Gastrocnemius medialis (tissue), 4 donors: Measurements from ENCODE around the gene DHDDS. TPM values are rescaled to one million over a fixed set of nuclear protein-coding genes. Genes with fewer than 3 reads are reported as not detected.
A peak's percentile ranks its signal among the peaks of the same experiment; 100 is the strongest.
"Not testable (repeated sequence)": the region's sequence is repeated elsewhere in the genome, so short reads cannot be mapped to it uniquely, and the experiment has no call there.

ENCODE experiments used
- ATAC-seq, 2 donors: fragments of 150-250 bp; one replicate each; pipeline ENCODE4 v1.9.1; 2016
- DNase-seq, 2 donors: peaks; one replicate each; pipeline ENCODE4 v3.0.0-alpha.2; 2019
- H3K27ac ChIP-seq, 4 donors: fragments of 200-600 bp; sonication (generic); 1 replicate in 1 of 4; 2 replicates in 3 of 4; pipeline ENCODE4 v1.5.1; 2016 to 2018; ENCODE audit warnings: mild to moderate bottlenecking in 2 of 4, moderate library complexity in 1 of 4
- H3K27me3 ChIP-seq, 3 donors: fragments of 200-600 bp; sonication (generic) in 2 of 3; 1 replicate in 1 of 3; 2 replicates in 2 of 3; pipeline versions ENCODE4 v1.5.1 to v1.6.0; 2016 to 2019; ENCODE audit warnings: mild to moderate bottlenecking in 1 of 3, moderate library complexity in 1 of 3
- H3K36me3 ChIP-seq, 2 donors: fragments of 200-600 bp; sonication (generic) in 1 of 2; one replicate each; pipeline ENCODE4 v1.5.1; 2017 to 2018
- H3K4me1 ChIP-seq, 2 donors: fragments of 200-600 bp; sonication (generic) in 1 of 2; one replicate each; pipeline ENCODE4 v1.5.1; 2016 to 2017; ENCODE audit warnings: mild to moderate bottlenecking in 2 of 2
- H3K4me3 ChIP-seq, 4 donors: fragments of 200-600 bp; sonication (generic) in 3 of 4; 1 replicate in 1 of 4; 2 replicates in 3 of 4; pipeline ENCODE4 v1.5.1; 2016 to 2019; ENCODE audit warnings: mild to moderate bottlenecking in 2 of 4
- H3K9me3 ChIP-seq, 3 donors: fragments of 200-600 bp; sonication (generic) in 2 of 3; 1 replicate in 1 of 3; 2 replicates in 2 of 3; pipeline ENCODE4 v1.5.1; 2016 to 2019
- POLR2A ChIP-seq, 2 donors: fragments of 450-650 bp; IDR thresholded peaks; one replicate each; pipeline ENCODE4 v1.6.1; 2017; ENCODE audit warnings: antibody characterized with exemption in 2 of 2, mild to moderate bottlenecking in 2 of 2, moderate library complexity in 2 of 2
- in situ Hi-C, 4 donors: fragments of 200-750 bp; cut with MboI; loops; one replicate each; pipeline versions ENCODE4 v1.15.0 to v1.8.0; 2017; ENCODE audit warnings: low sequenced_read_pairs in 4 of 4
- intact Hi-C: fragments of 100-400 bp; cut with DNase I; formaldehyde crosslinking; loops from one replicate; pipeline ENCODE4 v1.15.1; 2023; ENCODE audit warnings: low total_unique reads
- total RNA-seq, 4 donors: library from RNA; depleted of rRNA; stranded (reverse); fragments of >200 nt; gene quantifications; one replicate each; pipeline versions ENCODE4 v1.1.0 to v1.2.3, GENCODE V29; 2016
- TF ChIP-seq, protein P1 (sequence below), 5 experiments: fragments of 450-650 bp in 3 of 5; fragments of 200-600 bp in 2 of 5; sonication (generic) in 2 of 5; IDR thresholded peaks in 4 of 5; conservative IDR thresholded peaks in 1 of 5; 1 replicate in 4 of 5; 2 replicates in 1 of 5; pipeline ENCODE4 v1.5.1; 2016 to 2019; ENCODE audit warnings: antibody characterized with exemption in 5 of 5, mild to moderate bottlenecking in 3 of 5, moderate library complexity in 3 of 5

Gene DHDDS, protein sequence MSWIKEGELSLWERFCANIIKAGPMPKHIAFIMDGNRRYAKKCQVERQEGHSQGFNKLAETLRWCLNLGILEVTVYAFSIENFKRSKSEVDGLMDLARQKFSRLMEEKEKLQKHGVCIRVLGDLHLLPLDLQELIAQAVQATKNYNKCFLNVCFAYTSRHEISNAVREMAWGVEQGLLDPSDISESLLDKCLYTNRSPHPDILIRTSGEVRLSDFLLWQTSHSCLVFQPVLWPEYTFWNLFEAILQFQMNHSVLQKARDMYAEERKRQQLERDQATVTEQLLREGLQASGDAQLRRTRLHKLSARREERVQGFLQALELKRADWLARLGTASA
- total RNA-seq, result 10 to 100 TPM; 12.1 to 30.7 (median 22.3) TPM

DNA sequence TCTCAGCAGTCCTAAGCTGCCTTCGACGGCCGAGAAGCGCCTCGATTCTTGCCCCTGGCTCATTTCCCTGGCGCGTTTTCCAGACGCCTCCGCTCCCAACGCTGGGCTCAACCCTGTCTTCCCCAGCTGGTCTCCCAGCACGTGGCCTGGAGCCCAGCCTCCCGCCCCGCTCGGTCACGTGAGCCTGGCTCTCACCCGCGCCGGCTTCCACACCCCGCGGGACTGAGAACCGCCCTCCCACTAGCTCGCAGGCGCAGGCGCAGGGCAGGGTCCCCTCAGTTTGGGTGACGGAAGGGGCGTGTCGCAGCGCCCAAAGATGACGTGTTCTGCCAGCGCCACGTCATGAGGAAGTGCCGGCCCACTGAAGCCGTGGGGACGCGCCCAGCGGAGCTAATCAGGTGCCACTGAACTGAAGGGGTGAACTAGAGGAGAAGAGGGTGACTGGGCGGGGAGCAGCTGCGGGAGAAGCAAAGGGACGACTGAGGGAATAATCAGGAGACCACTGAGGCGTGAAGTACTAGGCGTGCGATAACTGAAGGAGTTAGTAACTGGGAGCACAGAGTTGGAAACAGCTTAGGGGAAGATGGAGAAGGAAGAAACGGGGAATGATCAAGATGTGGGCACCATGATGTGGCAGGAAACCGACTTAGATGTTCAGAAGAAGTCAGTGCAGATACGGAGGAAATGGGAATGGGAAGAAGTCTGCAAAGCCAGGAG lies at the start of gene DHDDS:
Gene DHDDS (plus strand): TSS at position 343 of the 717 bp plus-strand sequence. CDS start 625 bp downstream, outside the sequence.
- peak; percentile 97 to 98 for DNase-seq
- ATAC-seq, result peak; percentile 97
- intact Hi-C loops (loop anchor here (1.0 kb wide), 1 partner anchor 41 kb away; no protein-coding TSS in a partner anchor), in situ Hi-C loops (no loop called here)
- Histone ChIP-seq H3K27me3 (no peaks in the 10 kb centered on the region), H3K27ac (peak within 1 kb of the TSS; percentile 82 to 89 (median 87)), H3K4me1 (peaks cover 13 to 16% of the 10 kb centered on the region in 2 donors), H3K36me3 (peaks cover 0 to 29% of the 10 kb centered on the region in 2 donors), H3K4me3 (peak within 1 kb of the TSS; percentile 67 to 79 (median 74)), H3K9me3 (no peaks in the 10 kb centered on the region)
- peak; percentile 69 to 82 for TF ChIP-seq POLR2A (IDR thresholded peaks at IDR 0.05)
- TF ChIP-seq, protein P1, sequence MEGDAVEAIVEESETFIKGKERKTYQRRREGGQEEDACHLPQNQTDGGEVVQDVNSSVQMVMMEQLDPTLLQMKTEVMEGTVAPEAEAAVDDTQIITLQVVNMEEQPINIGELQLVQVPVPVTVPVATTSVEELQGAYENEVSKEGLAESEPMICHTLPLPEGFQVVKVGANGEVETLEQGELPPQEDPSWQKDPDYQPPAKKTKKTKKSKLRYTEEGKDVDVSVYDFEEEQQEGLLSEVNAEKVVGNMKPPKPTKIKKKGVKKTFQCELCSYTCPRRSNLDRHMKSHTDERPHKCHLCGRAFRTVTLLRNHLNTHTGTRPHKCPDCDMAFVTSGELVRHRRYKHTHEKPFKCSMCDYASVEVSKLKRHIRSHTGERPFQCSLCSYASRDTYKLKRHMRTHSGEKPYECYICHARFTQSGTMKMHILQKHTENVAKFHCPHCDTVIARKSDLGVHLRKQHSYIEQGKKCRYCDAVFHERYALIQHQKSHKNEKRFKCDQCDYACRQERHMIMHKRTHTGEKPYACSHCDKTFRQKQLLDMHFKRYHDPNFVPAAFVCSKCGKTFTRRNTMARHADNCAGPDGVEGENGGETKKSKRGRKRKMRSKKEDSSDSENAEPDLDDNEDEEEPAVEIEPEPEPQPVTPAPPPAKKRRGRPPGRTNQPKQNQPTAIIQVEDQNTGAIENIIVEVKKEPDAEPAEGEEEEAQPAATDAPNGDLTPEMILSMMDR (IDR thresholded peaks at IDR 0.05 in 4 of 5, conservative IDR thresholded peaks at IDR 0.05 in 1 of 5), result peak in 3 of 5 experiments; percentile 1 to 45 (median 15)

DNA sequence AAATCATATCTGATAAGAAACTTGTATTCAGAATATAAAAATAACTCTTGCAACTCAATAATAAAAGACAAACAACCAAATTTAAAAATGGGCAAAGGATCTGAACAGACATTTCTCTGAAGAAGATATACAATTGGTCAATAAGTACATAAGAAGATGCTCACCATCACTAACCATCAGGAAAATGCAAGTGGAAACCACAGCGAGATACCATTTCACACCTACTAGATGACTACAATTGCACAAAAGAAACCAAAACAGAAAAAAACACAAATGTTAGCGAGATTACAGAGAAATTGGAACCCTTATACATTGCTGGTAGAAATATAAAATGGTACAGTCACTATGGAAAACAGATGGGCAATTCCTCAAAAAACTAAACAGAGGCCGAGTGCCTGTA lies 48.0 kb upstream of the DHDDS start:
- Histone ChIP-seq H3K36me3 (no peaks in the 10 kb centered on the region), H3K27me3 (peaks cover 0 to 10% (median 9%) of the 10 kb centered on the region in 3 donors), H3K9me3 (no peaks in the 10 kb centered on the region), H3K4me1 (no peaks in the 10 kb centered on the region), H3K27ac (no peak overlapping the region), H3K4me3 (no peak overlapping the region)
- intact Hi-C loops, result no loop called here
- DNase-seq, result no peak
- TF ChIP-seq, protein P1 (IDR thresholded peaks at IDR 0.05 in 4 of 5, conservative IDR thresholded peaks at IDR 0.05 in 1 of 5), result no peak
- no peak for TF ChIP-seq POLR2A (IDR thresholded peaks at IDR 0.05)
- in situ Hi-C loops, result no loop called here
- no peak for ATAC-seq

DNA sequence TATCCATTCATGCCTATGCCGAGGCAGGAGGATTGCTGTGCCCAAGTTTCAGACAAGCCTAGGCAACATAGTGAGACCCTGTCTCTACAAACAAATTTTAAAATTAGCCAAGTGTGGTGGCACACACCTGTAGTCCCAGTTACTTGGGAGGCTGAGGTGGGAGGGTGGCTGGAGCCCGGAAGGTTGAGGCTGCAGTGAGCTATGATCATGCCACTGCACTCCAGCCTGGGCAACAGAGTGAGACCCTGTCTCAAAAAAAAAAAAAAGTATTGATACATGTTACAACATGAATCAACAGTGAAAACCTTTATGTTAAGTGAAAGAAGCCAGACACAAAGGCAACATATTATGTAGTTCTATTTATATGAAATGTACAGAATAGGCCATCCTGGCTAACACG lies 47.1 kb upstream of the DHDDS start:
- in situ Hi-C loops, H3K9me3 ChIP-seq, H3K27me3 ChIP-seq, H3K27ac ChIP-seq, H3K36me3 ChIP-seq, ATAC-seq, intact Hi-C loops, DNase-seq, H3K4me1 ChIP-seq, H3K4me3 ChIP-seq: not testable (repeated sequence)

DNA sequence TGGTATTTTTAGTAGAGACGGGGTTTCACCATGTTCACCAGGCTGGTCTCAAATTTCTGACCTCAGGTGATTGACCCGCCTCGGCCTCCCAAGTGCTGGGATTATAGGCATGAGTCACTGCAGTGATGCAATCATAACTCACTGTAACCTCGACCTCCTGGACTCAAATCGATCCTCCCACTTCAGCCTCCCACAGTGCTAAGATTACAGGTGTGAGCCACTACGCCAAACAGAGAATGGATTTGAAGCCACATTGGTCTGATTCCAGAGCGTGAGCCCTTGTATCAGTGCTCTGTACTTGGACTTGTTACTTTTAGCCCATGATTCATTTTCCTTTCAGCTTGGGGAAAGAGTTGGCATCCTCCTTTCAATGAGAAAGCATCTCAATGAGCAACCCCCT lies 44.7 kb upstream of the DHDDS start:
- TF ChIP-seq POLR2A (IDR thresholded peaks at IDR 0.05), result no peak
- TF ChIP-seq, protein P1 (IDR thresholded peaks at IDR 0.05 in 4 of 5, conservative IDR thresholded peaks at IDR 0.05 in 1 of 5), result no peak
- H3K4me1 ChIP-seq, result no peaks in the 10 kb centered on the region
- no peaks in the 10 kb centered on the region for H3K9me3 ChIP-seq
- H3K27me3 ChIP-seq, result peaks cover 0 to 10% (median 6%) of the 10 kb centered on the region in 3 donors
- no peak for ATAC-seq
- no peaks in the 10 kb centered on the region for H3K36me3 ChIP-seq
- intact Hi-C loops, result no loop called here
- H3K4me3 ChIP-seq, result no peak overlapping the region
- no peak overlapping the region for H3K27ac ChIP-seq
- in situ Hi-C loops, result no loop called here
- no peak for DNase-seq

DNA sequence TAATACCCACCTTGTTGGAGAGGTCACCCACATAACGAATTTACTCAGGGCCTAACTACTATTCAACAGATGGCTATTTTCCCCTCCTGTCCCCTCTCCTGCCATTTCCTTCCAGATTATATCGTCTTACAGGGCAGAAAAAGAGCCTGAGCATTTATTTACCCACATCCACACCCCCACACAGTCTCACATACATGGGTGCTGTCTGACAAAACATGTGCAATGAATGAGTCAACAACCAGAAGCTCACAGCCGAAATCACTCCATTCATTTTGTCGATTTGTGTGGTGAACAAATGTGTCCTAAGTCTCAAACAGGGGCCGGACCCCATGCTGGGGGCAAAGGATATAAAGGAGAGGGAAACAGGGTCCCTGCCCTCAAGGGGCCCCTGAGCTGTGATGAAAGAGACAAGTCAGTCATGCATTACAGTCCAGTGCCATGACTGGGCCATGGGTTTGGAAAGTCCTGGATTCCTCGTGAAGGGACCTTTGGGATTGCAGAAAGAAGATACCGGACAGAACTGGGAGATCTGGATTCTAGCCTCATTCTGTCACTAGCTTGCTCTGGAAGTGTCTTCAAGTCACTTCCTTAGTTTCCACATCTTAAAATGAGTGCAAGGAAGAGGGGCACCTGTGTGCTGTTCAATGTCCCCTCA lies 43.2 kb upstream of the DHDDS start:
- H3K9me3 ChIP-seq, result no peaks in the 10 kb centered on the region
- TF ChIP-seq, protein P1 (IDR thresholded peaks at IDR 0.05 in 4 of 5, conservative IDR thresholded peaks at IDR 0.05 in 1 of 5), result no peak
- TF ChIP-seq POLR2A (IDR thresholded peaks at IDR 0.05), result no peak
- ATAC-seq, result no peak
- intact Hi-C loops, result no loop called here
- DNase-seq, result no peak
- no peak overlapping the region for H3K27ac ChIP-seq
- H3K36me3 ChIP-seq, result no peaks in the 10 kb centered on the region
- H3K4me1 ChIP-seq, result no peaks in the 10 kb centered on the region
- in situ Hi-C loops, result no loop called here
- H3K27me3 ChIP-seq, result peaks cover 0 to 10% (median 6%) of the 10 kb centered on the region in 3 donors
- no peak overlapping the region for H3K4me3 ChIP-seq
